Testis (tissue), 2 donors: ENCODE data around the gene PSMA3.

ENCODE experiments used
- CTCF ChIP-seq, 3 experiments: fragments of 450-650 bp in 2 of 3; fragments of 200-600 bp in 1 of 3; sonication (generic) in 1 of 3; IDR thresholded peaks; one replicate each; pipeline ENCODE4 v1.5.1; 2016 to 2019; ENCODE audit warnings: antibody characterized with exemption in 3 of 3, mild to moderate bottlenecking in 2 of 3, moderate library complexity in 1 of 3
- POLR2A ChIP-seq: fragments of 450-650 bp; IDR thresholded peaks from one replicate; pipeline ENCODE4 v1.6.1; 2017; ENCODE audit warnings: antibody characterized with exemption, mild to moderate bottlenecking, moderate library complexity

GRCh38 chr14:58297412-58297761 lies 52.7 kb downstream of the PSMA3 start:
- TF ChIP-seq CTCF (IDR thresholded peaks at IDR 0.05), result no peak
- no peak for TF ChIP-seq POLR2A
